Uterus (tissue), 4 donors: Measurements from ENCODE around the gene CFAP74. TPM values are rescaled to one million over a fixed set of nuclear protein-coding genes. Genes with fewer than 3 reads are reported as not detected.
A peak's percentile ranks its signal among the peaks of the same experiment; 100 is the strongest.

Source experiments
- DNase-seq, 2 donors: peaks; one replicate each; pipeline ENCODE4 v3.0.0-alpha.2; 2019 to 2020
- H3K27ac ChIP-seq, 2 donors: fragments of 200-600 bp; sonication (generic); 1 replicate in 1 of 2; 2 replicates in 1 of 2; pipeline ENCODE4 v1.5.1; 2016 to 2018
- H3K27me3 ChIP-seq, 2 donors: fragments of 200-600 bp; sonication (generic); one replicate each; pipeline ENCODE4 v1.5.1; 2018 to 2019; ENCODE audit warnings: control low read depth in 1 of 2
- H3K36me3 ChIP-seq, 2 donors: fragments of 200-600 bp; sonication (generic); one replicate each; pipeline ENCODE4 v1.5.1; 2019; ENCODE audit warnings: control low read depth in 1 of 2
- H3K4me1 ChIP-seq, 2 donors: fragments of 200-600 bp; sonication (generic); one replicate each; pipeline ENCODE4 v1.5.1; 2018 to 2019; ENCODE audit warnings: control low read depth in 1 of 2
- H3K4me3 ChIP-seq, 2 donors: fragments of 200-600 bp; sonication (generic); 1 replicate in 1 of 2; 2 replicates in 1 of 2; pipeline ENCODE4 v1.5.1; 2018 to 2019; ENCODE audit warnings: mild to moderate bottlenecking in 1 of 2
- H3K9me3 ChIP-seq, 2 donors: fragments of 200-600 bp; sonication (generic); one replicate each; pipeline ENCODE4 v1.5.1; 2019; ENCODE audit warnings: control low read depth in 1 of 2
- POLR2A ChIP-seq, 2 donors: fragments of 450-650 bp; IDR thresholded peaks; one replicate each; pipeline ENCODE4 v1.6.1; 2016; ENCODE audit warnings: antibody characterized with exemption in 2 of 2, mild to moderate bottlenecking in 1 of 2, moderate library complexity in 1 of 2
- intact Hi-C: fragments of 100-400 bp; cut with DNase I; formaldehyde crosslinking; loops from one replicate; pipeline ENCODE4 v1.15.1; 2023; ENCODE audit warnings: low total_unique reads
- total RNA-seq, 4 donors: library from RNA; depleted of rRNA in 3 of 4; stranded (reverse); fragments of >200 nt in 3 of 4; gene quantifications; one replicate each; pipeline versions ENCODE4 v1.1.0 to v1.2.4, GENCODE V29; 2014 to 2023
- TF ChIP-seq, protein P1 (sequence below), 4 experiments: fragments of 200-600 bp in 2 of 4; fragments of 450-650 bp in 2 of 4; sonication (generic) in 2 of 4; IDR thresholded peaks; one replicate each; pipeline ENCODE4 v1.5.1; 2016 to 2019; ENCODE audit warnings: antibody characterized with exemption in 4 of 4, mild to moderate bottlenecking in 2 of 4, moderate library complexity in 1 of 4
- donor health status: DM: yes; HTN: yes; CAD: no.

Gene CFAP74
- total RNA-seq, 4 donors from 2014 or later, result 0.64 to 1.0 TPM; not detected in 2

- no peaks in the 10 kb centered on the region for H3K27me3 ChIP-seq
- no peaks in the 10 kb centered on the region for H3K36me3 ChIP-seq
- no peak overlapping the region for H3K27ac ChIP-seq
- H3K9me3 ChIP-seq, result no peaks in the 10 kb centered on the region
- DNase-seq, result no peak
- no peaks in the 10 kb centered on the region for H3K4me1 ChIP-seq
- TF ChIP-seq, protein P1, sequence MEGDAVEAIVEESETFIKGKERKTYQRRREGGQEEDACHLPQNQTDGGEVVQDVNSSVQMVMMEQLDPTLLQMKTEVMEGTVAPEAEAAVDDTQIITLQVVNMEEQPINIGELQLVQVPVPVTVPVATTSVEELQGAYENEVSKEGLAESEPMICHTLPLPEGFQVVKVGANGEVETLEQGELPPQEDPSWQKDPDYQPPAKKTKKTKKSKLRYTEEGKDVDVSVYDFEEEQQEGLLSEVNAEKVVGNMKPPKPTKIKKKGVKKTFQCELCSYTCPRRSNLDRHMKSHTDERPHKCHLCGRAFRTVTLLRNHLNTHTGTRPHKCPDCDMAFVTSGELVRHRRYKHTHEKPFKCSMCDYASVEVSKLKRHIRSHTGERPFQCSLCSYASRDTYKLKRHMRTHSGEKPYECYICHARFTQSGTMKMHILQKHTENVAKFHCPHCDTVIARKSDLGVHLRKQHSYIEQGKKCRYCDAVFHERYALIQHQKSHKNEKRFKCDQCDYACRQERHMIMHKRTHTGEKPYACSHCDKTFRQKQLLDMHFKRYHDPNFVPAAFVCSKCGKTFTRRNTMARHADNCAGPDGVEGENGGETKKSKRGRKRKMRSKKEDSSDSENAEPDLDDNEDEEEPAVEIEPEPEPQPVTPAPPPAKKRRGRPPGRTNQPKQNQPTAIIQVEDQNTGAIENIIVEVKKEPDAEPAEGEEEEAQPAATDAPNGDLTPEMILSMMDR (IDR thresholded peaks at IDR 0.05), result no peak
- no peak for TF ChIP-seq POLR2A (IDR thresholded peaks at IDR 0.05)
- no peak overlapping the region for H3K4me3 ChIP-seq
- intact Hi-C loops, result no loop called here
These were observed 52.6 kb downstream of the CFAP74 start for GRCh38 chr1:1950940-1951339.

GRCh38 chr1:1948783-1949182, 54.8 kb downstream of the CFAP74 start:
- Histone ChIP-seq H3K27me3 (no peaks in the 10 kb centered on the region), H3K4me3 (no peak overlapping the region), H3K36me3 (no peaks in the 10 kb centered on the region), H3K4me1 (no peaks in the 10 kb centered on the region), H3K27ac (no peak overlapping the region), H3K9me3 (no peaks in the 10 kb centered on the region)
- DNase-seq, result no peak
- TF ChIP-seq, protein P1 (IDR thresholded peaks at IDR 0.05), result no peak
- intact Hi-C loops, result no loop called here

GRCh38 chr1:1947493-1947892, 56.1 kb downstream of the CFAP74 start:
- no peaks in the 10 kb centered on the region for H3K36me3 ChIP-seq
- no peak overlapping the region for H3K4me3 ChIP-seq
- DNase-seq, result no peak
- no peaks in the 10 kb centered on the region for H3K27me3 ChIP-seq
- intact Hi-C loops, result no loop called here
- TF ChIP-seq POLR2A (IDR thresholded peaks at IDR 0.05), result no peak
- TF ChIP-seq, protein P1 (IDR thresholded peaks at IDR 0.05), result no peak
- H3K27ac ChIP-seq, result no peak overlapping the region
- H3K9me3 ChIP-seq, result no peaks in the 10 kb centered on the region
- H3K4me1 ChIP-seq, result no peaks in the 10 kb centered on the region

- Histone ChIP-seq H3K4me3 (no peak overlapping the region), H3K27ac (no peak overlapping the region), H3K36me3 (no peaks in the 10 kb centered on the region), H3K27me3 (no peaks in the 10 kb centered on the region), H3K9me3 (no peaks in the 10 kb centered on the region), H3K4me1 (no peaks in the 10 kb centered on the region)
- intact Hi-C loops, result no loop called here
- DNase-seq, result peak in 1 of 2 donors; percentile 48
- no peak for TF ChIP-seq POLR2A (IDR thresholded peaks at IDR 0.05)
- TF ChIP-seq, protein P1 (IDR thresholded peaks at IDR 0.05), result no peak
These were observed 57.0 kb downstream of the CFAP74 start for GRCh38 chr1:1946540-1946939.

GRCh38 chr1:1945782-1946393, 57.7 kb downstream of the CFAP74 start:
- intact Hi-C loops, result no loop called here
- no peaks in the 10 kb centered on the region for H3K4me1 ChIP-seq
- DNase-seq, result no peak
- no peak overlapping the region for H3K4me3 ChIP-seq
- no peaks in the 10 kb centered on the region for H3K27me3 ChIP-seq
- no peak for TF ChIP-seq POLR2A (IDR thresholded peaks at IDR 0.05)
- TF ChIP-seq, protein P1 (IDR thresholded peaks at IDR 0.05), result no peak
- no peak overlapping the region for H3K27ac ChIP-seq
- no peaks in the 10 kb centered on the region for H3K36me3 ChIP-seq
- H3K9me3 ChIP-seq, result no peaks in the 10 kb centered on the region
